Osteoblast (primary cell): Measurements from ENCODE around the gene SBK3. TPM values are rescaled to one million over a fixed set of nuclear protein-coding genes. Genes with fewer than 3 reads are reported as not detected.
"Not testable (repeated sequence)": the region's sequence is repeated elsewhere in the genome, so short reads cannot be mapped to it uniquely, and the experiment has no call there.

Experiments
- DNase-seq: peaks from one replicate; pipeline ENCODE4 v3.0.0; 2011; ENCODE audit warnings: low spot score, mixed read lengths; ENCODE audit not compliant: insufficient read length; ENCODE audit errors: missing footprints
- H2AFZ ChIP-seq: 2 replicates; pipeline ENCODE4 v1.6.0; 2011; ENCODE audit warnings: mild to moderate bottlenecking, low read length
- H3K27ac ChIP-seq: 2 replicates; pipeline ENCODE4 v1.5.1; 2011; ENCODE audit warnings: mild to moderate bottlenecking, low read depth, low read length, moderate library complexity
- H3K27me3 ChIP-seq: 2 replicates; pipeline ENCODE4 v1.6.0; 2012; ENCODE audit warnings: mild to moderate bottlenecking, control low read depth, inconsistent platforms, low read length, moderate library complexity; ENCODE audit not compliant: insufficient read depth
- H3K36me3 ChIP-seq: 2 replicates; pipeline ENCODE4 v1.5.1; 2011; ENCODE audit warnings: mild to moderate bottlenecking, low read length, control low read depth, moderate library complexity; ENCODE audit not compliant: insufficient read depth
- H3K4me1 ChIP-seq: 2 replicates; pipeline ENCODE4 v1.5.1; 2011; ENCODE audit warnings: mild to moderate bottlenecking, low read length, control low read depth, moderate library complexity; ENCODE audit not compliant: insufficient read depth
- H3K4me2 ChIP-seq: 2 replicates; pipeline ENCODE4 v1.6.0; 2011; ENCODE audit warnings: mild to moderate bottlenecking, low read length; ENCODE audit not compliant: insufficient read depth
- H3K4me3 ChIP-seq: fragments of 200-600 bp; sonication (generic); 3 replicates; pipeline ENCODE4 v1.5.1; 2012; ENCODE audit warnings: mild to moderate bottlenecking, low read length, inconsistent platforms; ENCODE audit not compliant: insufficient read depth
- H3K79me2 ChIP-seq: 2 replicates; pipeline ENCODE4 v1.6.0; 2012; ENCODE audit warnings: mild to moderate bottlenecking, low read length, control low read depth, inconsistent platforms; ENCODE audit not compliant: insufficient read depth
- H3K9me3 ChIP-seq: 2 replicates; pipeline ENCODE4 v1.5.1; 2011; ENCODE audit warnings: low read depth, low read length, control low read depth
- H4K20me1 ChIP-seq: 2 replicates; pipeline ENCODE4 v1.6.0; 2012; ENCODE audit warnings: mild to moderate bottlenecking, low read length, control low read depth; ENCODE audit not compliant: insufficient read depth
- total RNA-seq: library from RNA; depleted of rRNA; stranded (reverse); fragments of >200 nt; gene quantifications from 2 replicates; pipeline ENCODE4 v1.2.3, GENCODE V29; 2012
- TF ChIP-seq, protein P1 (sequence below): IDR thresholded peaks from 2 replicates; pipeline ENCODE4 v1.5.1; 2011; ENCODE audit warnings: mild to moderate bottlenecking, low read depth, low read length, moderate library complexity; ENCODE audit errors: extremely low read depth

SBK3 gene
- total RNA-seq, 1 donor, result not detected

DNA sequence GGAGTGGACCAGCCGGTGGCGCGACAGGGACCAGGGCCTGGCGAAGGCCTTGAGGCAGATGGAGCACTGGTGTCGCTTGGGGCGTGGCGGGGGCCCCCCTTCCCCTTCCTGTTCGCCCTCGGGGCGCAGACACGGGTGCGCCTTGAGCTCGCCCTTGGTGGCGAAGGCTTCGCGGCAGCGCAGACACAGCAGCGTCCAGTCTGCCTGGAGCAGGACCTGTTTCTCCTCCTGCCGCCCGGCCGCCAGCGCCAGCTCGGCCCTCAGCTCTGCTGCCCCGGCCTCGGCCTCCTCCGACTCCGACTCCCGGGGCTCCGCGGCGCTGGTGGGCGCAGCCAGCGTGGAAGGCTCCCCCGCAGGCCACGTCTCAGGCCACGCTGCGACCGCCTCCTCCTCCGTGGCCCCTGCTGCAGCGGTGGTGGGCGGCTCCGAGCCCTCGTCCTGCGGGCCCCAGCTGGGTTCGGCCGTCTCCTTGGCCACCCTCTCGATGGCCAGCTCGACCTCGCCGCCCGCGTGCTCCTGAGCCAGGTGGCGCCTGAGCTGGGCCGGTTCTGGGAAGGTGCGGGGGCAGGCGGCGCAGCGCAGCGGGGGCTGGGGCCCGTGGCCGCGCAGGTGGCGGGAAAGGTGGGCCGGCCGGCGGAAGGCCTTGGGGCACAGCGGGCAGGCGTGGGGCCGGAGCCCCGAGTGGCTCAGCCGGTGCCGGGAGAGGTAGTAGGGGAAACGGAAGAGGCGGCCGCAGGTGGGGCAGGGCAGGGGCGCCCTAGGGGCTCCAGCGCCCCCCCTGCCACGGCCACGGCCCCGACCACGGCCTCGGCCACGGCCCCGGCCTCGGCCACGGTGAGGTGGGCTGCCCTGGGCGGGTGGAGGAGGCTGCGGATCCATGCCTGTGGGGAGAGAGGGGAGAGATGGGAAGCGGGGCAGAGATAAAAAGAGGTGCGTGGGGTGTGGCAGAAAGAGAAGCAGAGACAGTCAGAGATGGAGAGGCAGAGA, 33.7 kb upstream of the SBK3 start:
- peak overlapping the region; percentile 93 for H3K4me3 ChIP-seq
- no peak overlapping the region for H2AFZ ChIP-seq
- H3K4me2 ChIP-seq, result peak overlapping the region; percentile 90
- H4K20me1 ChIP-seq, result no peaks in the 10 kb centered on the region
- no peaks in the 10 kb centered on the region for H3K27me3 ChIP-seq
- peaks cover 23% of the 10 kb centered on the region for H3K79me2 ChIP-seq
- TF ChIP-seq, protein P1, sequence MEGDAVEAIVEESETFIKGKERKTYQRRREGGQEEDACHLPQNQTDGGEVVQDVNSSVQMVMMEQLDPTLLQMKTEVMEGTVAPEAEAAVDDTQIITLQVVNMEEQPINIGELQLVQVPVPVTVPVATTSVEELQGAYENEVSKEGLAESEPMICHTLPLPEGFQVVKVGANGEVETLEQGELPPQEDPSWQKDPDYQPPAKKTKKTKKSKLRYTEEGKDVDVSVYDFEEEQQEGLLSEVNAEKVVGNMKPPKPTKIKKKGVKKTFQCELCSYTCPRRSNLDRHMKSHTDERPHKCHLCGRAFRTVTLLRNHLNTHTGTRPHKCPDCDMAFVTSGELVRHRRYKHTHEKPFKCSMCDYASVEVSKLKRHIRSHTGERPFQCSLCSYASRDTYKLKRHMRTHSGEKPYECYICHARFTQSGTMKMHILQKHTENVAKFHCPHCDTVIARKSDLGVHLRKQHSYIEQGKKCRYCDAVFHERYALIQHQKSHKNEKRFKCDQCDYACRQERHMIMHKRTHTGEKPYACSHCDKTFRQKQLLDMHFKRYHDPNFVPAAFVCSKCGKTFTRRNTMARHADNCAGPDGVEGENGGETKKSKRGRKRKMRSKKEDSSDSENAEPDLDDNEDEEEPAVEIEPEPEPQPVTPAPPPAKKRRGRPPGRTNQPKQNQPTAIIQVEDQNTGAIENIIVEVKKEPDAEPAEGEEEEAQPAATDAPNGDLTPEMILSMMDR, result no peak
- H3K36me3 ChIP-seq, result peaks cover 10% of the 10 kb centered on the region
- H3K4me1 ChIP-seq, result peaks cover 11% of the 10 kb centered on the region
- no peak overlapping the region for H3K27ac ChIP-seq
- H3K9me3 ChIP-seq, result no peaks in the 10 kb centered on the region
- peak; percentile 76 for DNase-seq

- H4K20me1 ChIP-seq, result no peaks in the 10 kb centered on the region
- H3K79me2 ChIP-seq, result peaks cover 23% of the 10 kb centered on the region
- no peak overlapping the region for H3K4me3 ChIP-seq
- no peaks in the 10 kb centered on the region for H3K9me3 ChIP-seq
- TF ChIP-seq, protein P1, result no peak
- H3K36me3 ChIP-seq, result peaks cover 10% of the 10 kb centered on the region
- peaks cover 11% of the 10 kb centered on the region for H3K4me1 ChIP-seq
- no peak overlapping the region for H2AFZ ChIP-seq
- no peak overlapping the region for H3K27ac ChIP-seq
- DNase-seq, result peak; percentile 44
- no peaks in the 10 kb centered on the region for H3K27me3 ChIP-seq
- H3K4me2 ChIP-seq, result no peak overlapping the region
These were observed 32.9 kb upstream of the SBK3 start for GRCh38 chr19:55578031-55578760.

DNA sequence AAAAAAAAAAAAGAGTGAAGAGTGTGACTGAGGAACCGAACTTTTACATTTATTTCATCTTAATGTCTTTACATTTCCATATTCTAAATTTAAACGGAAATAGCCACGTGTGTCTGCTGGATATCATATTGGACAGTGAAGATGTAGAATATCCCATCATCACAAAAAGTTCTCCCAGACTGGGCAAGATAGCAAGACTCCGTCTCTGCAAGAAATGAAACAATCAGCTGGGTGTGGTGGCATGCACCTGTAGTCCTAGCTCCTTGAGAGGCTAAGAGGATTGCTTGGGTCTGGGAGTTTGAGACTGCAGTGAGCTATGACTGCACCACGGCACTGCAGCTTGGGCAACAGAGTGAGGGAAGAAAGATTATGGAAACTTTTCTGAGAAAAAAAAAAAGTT, 31.4 kb upstream of the SBK3 start:
- Histone ChIP-seq H2AFZ (no peak overlapping the region), H3K79me2 (peaks cover 23% of the 10 kb centered on the region), H3K4me1 (peaks cover 9% of the 10 kb centered on the region), H3K36me3 (peaks cover 10% of the 10 kb centered on the region), H3K9me3 (no peaks in the 10 kb centered on the region), H3K27ac (no peak overlapping the region), H3K4me2 (no peak overlapping the region), H4K20me1 (no peaks in the 10 kb centered on the region), H3K27me3 (no peaks in the 10 kb centered on the region), H3K4me3 (no peak overlapping the region)
- peak; percentile 30 for DNase-seq
- TF ChIP-seq, protein P1, result no peak

GRCh38 chr19:55573929-55574328, 28.6 kb upstream of the SBK3 start:
- not testable (repeated sequence) for H3K4me1 ChIP-seq, H2AFZ ChIP-seq, H3K9me3 ChIP-seq, H4K20me1 ChIP-seq, H3K4me2 ChIP-seq, H3K4me3 ChIP-seq, H3K27me3 ChIP-seq, H3K27ac ChIP-seq, H3K79me2 ChIP-seq, DNase-seq
- peaks cover 10% of the 10 kb centered on the region for H3K36me3 ChIP-seq

GRCh38 chr19:55569477-55569876, 24.1 kb upstream of the SBK3 start:
- H3K4me3 ChIP-seq, H2AFZ ChIP-seq, H3K27me3 ChIP-seq, H3K4me1 ChIP-seq, H3K36me3 ChIP-seq, H3K27ac ChIP-seq, H3K4me2 ChIP-seq, H3K79me2 ChIP-seq, DNase-seq, H4K20me1 ChIP-seq, H3K9me3 ChIP-seq: not testable (repeated sequence)
